WTC11 (cell line): ENCODE results near the gene PMAIP1. TPM values are rescaled to one million over a fixed set of nuclear protein-coding genes. Genes with fewer than 3 reads are reported as not detected.

Source experiments
- GABPB1 ChIP-seq: sonication (generic); formaldehyde crosslinking; IDR thresholded peaks from 2 replicates; pipeline ENCODE4 v1.8.1; 2023; ENCODE audit warnings: mild to moderate bottlenecking, missing genetic modification reagents
- JAZF1 ChIP-seq: fragments of 250-450 bp; sonication (Bioruptor Pico); IDR thresholded peaks from 2 replicates; pipeline ENCODE4 v1.9.0; 2021; ENCODE audit warnings: moderate library complexity, mild to moderate bottlenecking, inconsistent platforms
- KAT7 ChIP-seq: sonication (generic); formaldehyde crosslinking; IDR thresholded peaks from 2 replicates; pipeline ENCODE4 v1.8.1; 2023; ENCODE audit warnings: missing genetic modification reagents, mild to moderate bottlenecking, borderline replicate concordance
- MXD4 ChIP-seq: fragments of 250-450 bp; sonication (Bioruptor Pico); IDR thresholded peaks from 2 replicates; pipeline ENCODE4 v1.8.0; 2021; ENCODE audit warnings: mild to moderate bottlenecking, moderate library complexity, borderline replicate concordance
- NFE2L1 ChIP-seq: sonication (generic); formaldehyde crosslinking; IDR thresholded peaks from 2 replicates; pipeline ENCODE4 v1.8.1; 2023; ENCODE audit warnings: missing genetic modification reagents
- NFYB ChIP-seq: sonication (generic); formaldehyde crosslinking; conservative IDR thresholded peaks from 2 replicates; pipeline ENCODE4 v1.8.0; 2022; ENCODE audit warnings: low read depth, missing genetic modification reagents
- NR2C2 ChIP-seq: sonication (generic); formaldehyde crosslinking; IDR thresholded peaks from 2 replicates; pipeline ENCODE4 v1.8.0; 2022; ENCODE audit warnings: mild to moderate bottlenecking, missing genetic modification reagents
- ZNF138 ChIP-seq: sonication (generic); formaldehyde crosslinking; conservative IDR thresholded peaks from 2 replicates; pipeline ENCODE4 v1.8.1; 2022; ENCODE audit warnings: mild to moderate bottlenecking, moderate library complexity, missing genetic modification reagents
- ZNF219 ChIP-seq: sonication (generic); formaldehyde crosslinking; IDR thresholded peaks from 2 replicates; pipeline ENCODE4 v1.8.0; 2023; ENCODE audit warnings: missing genetic modification reagents, mild to moderate bottlenecking, borderline replicate concordance
- ZNF263 ChIP-seq: sonication (generic); formaldehyde crosslinking; IDR thresholded peaks from 2 replicates; pipeline ENCODE4 v1.8.1; 2022; ENCODE audit warnings: low read depth, mild to moderate bottlenecking, moderate library complexity, missing genetic modification reagents
- ZNF423 ChIP-seq: fragments of 250-450 bp; sonication (Bioruptor Pico); IDR thresholded peaks from 2 replicates; pipeline ENCODE4 v2.1.2; 2022; ENCODE audit warnings: mild to moderate bottlenecking, moderate library complexity
- ZNF671 ChIP-seq: fragments of 250-450 bp; sonication (Bioruptor Pico); IDR thresholded peaks from 2 replicates; pipeline ENCODE4 v1.8.0; 2021; ENCODE audit warnings: mild to moderate bottlenecking
- total RNA-seq: library from RNA; stranded (reverse); gene quantifications from 3 replicates; pipeline ENCODE4 v1.2.3, GENCODE V29; 2021
- TF ChIP-seq, protein P1 (sequence below): sonication (generic); formaldehyde crosslinking; IDR thresholded peaks from 2 replicates; pipeline ENCODE4 v1.8.1; 2023; ENCODE audit warnings: mild to moderate bottlenecking, missing genetic modification reagents
- TF ChIP-seq, protein P2 (sequence below): sonication (generic); formaldehyde crosslinking; IDR thresholded peaks from 2 replicates; pipeline ENCODE4 v1.8.1; 2023; ENCODE audit warnings: mild to moderate bottlenecking, missing genetic modification reagents, moderate library complexity
- TF ChIP-seq, protein P3 (sequence below): fragments of 250-450 bp; sonication (Bioruptor Pico); IDR thresholded peaks from 2 replicates; pipeline ENCODE4 v1.9.0; 2021; ENCODE audit warnings: mild to moderate bottlenecking
- TF ChIP-seq, protein P4 (sequence below): sonication (generic); formaldehyde crosslinking; IDR thresholded peaks from 2 replicates; pipeline ENCODE4 v1.8.1; 2023; ENCODE audit warnings: mild to moderate bottlenecking, missing genetic modification reagents, moderate library complexity
- TF ChIP-seq, protein P5 (sequence below): fragments of 250-450 bp; sonication (Bioruptor Pico); IDR thresholded peaks from 2 replicates; pipeline ENCODE4 v1.9.0; 2021; ENCODE audit warnings: mild to moderate bottlenecking, borderline replicate concordance
- TF ChIP-seq, protein P6 (sequence below): sonication (generic); formaldehyde crosslinking; IDR thresholded peaks from 2 replicates; pipeline ENCODE4 v1.8.1; 2023; ENCODE audit warnings: mild to moderate bottlenecking, missing genetic modification reagents, borderline replicate concordance
- TF ChIP-seq, protein P7 (sequence below): sonication (generic); formaldehyde crosslinking; IDR thresholded peaks from 2 replicates; pipeline ENCODE4 v1.8.1; 2023; ENCODE audit warnings: mild to moderate bottlenecking, missing genetic modification reagents

PMAIP1 gene
- total RNA-seq, 1 experiment from 2014 or later: 152 TPM

DNA sequence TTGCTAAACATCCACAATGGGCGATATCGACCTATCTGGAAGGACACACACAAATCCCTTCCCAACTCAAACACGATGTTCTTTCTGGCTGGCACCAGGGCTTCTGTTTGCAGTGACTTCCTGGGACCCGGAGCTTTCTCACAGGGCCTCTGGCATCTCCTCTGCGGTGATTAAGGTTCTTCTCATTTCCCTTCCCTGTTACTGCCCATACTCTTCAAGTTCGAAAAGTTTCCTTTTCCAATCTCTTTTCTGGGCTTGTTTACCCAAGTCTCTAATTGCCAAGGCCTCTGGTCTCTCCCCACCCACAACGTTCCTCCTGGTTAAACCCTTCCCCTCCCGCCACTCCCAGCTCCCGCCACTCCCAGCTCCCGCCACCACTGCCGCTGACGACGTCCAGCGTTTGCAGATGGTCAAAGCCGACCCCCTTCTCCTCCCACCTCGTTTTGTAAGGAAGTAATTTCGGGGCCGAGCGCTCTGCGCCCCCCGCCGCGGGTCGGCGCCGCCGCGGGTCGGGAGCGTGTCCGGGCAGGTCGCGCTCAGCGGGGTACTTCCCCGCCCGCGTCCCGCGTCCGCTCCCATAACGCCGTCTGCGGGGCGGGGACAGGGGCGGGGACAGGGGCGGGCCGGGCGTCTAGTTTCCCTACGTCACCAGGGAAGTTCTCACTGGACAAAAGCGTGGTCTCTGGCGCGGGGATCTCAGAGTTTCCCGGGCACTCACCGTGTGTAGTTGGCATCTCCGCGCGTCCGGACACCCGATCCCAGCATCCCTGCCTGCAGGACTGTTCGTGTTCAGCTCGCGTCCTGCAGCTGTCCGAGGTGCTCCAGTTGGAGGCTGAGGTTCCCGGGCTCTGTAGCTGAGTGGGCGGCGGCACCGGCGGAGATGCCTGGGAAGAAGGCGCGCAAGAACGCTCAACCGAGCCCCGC lies at the start of gene PMAIP1 (continued):
- TF ChIP-seq NFE2L1 (CRISPR knock-in tag): no peak; the same call in 1 of the 2 replicates
- peak; percentile 58; the same call in 1 of the 2 replicates for TF ChIP-seq KAT7 (CRISPR knock-in tag)
- TF ChIP-seq NR2C2: no peak
- TF ChIP-seq JAZF1: no peak
- no peak for TF ChIP-seq ZNF263 (CRISPR knock-in tag)
- TF ChIP-seq, protein P1, sequence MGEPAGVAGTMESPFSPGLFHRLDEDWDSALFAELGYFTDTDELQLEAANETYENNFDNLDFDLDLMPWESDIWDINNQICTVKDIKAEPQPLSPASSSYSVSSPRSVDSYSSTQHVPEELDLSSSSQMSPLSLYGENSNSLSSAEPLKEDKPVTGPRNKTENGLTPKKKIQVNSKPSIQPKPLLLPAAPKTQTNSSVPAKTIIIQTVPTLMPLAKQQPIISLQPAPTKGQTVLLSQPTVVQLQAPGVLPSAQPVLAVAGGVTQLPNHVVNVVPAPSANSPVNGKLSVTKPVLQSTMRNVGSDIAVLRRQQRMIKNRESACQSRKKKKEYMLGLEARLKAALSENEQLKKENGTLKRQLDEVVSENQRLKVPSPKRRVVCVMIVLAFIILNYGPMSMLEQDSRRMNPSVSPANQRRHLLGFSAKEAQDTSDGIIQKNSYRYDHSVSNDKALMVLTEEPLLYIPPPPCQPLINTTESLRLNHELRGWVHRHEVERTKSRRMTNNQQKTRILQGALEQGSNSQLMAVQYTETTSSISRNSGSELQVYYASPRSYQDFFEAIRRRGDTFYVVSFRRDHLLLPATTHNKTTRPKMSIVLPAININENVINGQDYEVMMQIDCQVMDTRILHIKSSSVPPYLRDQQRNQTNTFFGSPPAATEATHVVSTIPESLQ (CRISPR knock-in tag): no peak
- TF ChIP-seq ZNF138 (CRISPR knock-in tag): peak; percentile 16; the same call in 1 of the 2 replicates
- TF ChIP-seq ZNF219 (CRISPR knock-in tag): 0 out of 2 replicates have a peak, but pooled peaks have one; percentile 19
- no peak for TF ChIP-seq GABPB1
- TF ChIP-seq, protein P2, sequence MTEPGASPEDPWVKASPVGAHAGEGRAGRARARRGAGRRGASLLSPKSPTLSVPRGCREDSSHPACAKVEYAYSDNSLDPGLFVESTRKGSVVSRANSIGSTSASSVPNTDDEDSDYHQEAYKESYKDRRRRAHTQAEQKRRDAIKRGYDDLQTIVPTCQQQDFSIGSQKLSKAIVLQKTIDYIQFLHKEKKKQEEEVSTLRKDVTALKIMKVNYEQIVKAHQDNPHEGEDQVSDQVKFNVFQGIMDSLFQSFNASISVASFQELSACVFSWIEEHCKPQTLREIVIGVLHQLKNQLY (CRISPR knock-in tag): peak; percentile 92
- TF ChIP-seq MXD4 (CRISPR knock-in tag): no peak
- 0 out of 2 replicates have a peak, but pooled peaks have one; percentile 40 for TF ChIP-seq ZNF423 (CRISPR knock-in tag)
- TF ChIP-seq, protein P3, sequence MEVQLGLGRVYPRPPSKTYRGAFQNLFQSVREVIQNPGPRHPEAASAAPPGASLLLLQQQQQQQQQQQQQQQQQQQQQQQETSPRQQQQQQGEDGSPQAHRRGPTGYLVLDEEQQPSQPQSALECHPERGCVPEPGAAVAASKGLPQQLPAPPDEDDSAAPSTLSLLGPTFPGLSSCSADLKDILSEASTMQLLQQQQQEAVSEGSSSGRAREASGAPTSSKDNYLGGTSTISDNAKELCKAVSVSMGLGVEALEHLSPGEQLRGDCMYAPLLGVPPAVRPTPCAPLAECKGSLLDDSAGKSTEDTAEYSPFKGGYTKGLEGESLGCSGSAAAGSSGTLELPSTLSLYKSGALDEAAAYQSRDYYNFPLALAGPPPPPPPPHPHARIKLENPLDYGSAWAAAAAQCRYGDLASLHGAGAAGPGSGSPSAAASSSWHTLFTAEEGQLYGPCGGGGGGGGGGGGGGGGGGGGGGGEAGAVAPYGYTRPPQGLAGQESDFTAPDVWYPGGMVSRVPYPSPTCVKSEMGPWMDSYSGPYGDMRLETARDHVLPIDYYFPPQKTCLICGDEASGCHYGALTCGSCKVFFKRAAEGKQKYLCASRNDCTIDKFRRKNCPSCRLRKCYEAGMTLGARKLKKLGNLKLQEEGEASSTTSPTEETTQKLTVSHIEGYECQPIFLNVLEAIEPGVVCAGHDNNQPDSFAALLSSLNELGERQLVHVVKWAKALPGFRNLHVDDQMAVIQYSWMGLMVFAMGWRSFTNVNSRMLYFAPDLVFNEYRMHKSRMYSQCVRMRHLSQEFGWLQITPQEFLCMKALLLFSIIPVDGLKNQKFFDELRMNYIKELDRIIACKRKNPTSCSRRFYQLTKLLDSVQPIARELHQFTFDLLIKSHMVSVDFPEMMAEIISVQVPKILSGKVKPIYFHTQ (CRISPR knock-in tag): no peak
- TF ChIP-seq, protein P4, sequence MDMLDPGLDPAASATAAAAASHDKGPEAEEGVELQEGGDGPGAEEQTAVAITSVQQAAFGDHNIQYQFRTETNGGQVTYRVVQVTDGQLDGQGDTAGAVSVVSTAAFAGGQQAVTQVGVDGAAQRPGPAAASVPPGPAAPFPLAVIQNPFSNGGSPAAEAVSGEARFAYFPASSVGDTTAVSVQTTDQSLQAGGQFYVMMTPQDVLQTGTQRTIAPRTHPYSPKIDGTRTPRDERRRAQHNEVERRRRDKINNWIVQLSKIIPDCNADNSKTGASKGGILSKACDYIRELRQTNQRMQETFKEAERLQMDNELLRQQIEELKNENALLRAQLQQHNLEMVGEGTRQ (CRISPR knock-in tag): peak; percentile 50; the same call in 1 of the 2 replicates
- TF ChIP-seq, protein P5, sequence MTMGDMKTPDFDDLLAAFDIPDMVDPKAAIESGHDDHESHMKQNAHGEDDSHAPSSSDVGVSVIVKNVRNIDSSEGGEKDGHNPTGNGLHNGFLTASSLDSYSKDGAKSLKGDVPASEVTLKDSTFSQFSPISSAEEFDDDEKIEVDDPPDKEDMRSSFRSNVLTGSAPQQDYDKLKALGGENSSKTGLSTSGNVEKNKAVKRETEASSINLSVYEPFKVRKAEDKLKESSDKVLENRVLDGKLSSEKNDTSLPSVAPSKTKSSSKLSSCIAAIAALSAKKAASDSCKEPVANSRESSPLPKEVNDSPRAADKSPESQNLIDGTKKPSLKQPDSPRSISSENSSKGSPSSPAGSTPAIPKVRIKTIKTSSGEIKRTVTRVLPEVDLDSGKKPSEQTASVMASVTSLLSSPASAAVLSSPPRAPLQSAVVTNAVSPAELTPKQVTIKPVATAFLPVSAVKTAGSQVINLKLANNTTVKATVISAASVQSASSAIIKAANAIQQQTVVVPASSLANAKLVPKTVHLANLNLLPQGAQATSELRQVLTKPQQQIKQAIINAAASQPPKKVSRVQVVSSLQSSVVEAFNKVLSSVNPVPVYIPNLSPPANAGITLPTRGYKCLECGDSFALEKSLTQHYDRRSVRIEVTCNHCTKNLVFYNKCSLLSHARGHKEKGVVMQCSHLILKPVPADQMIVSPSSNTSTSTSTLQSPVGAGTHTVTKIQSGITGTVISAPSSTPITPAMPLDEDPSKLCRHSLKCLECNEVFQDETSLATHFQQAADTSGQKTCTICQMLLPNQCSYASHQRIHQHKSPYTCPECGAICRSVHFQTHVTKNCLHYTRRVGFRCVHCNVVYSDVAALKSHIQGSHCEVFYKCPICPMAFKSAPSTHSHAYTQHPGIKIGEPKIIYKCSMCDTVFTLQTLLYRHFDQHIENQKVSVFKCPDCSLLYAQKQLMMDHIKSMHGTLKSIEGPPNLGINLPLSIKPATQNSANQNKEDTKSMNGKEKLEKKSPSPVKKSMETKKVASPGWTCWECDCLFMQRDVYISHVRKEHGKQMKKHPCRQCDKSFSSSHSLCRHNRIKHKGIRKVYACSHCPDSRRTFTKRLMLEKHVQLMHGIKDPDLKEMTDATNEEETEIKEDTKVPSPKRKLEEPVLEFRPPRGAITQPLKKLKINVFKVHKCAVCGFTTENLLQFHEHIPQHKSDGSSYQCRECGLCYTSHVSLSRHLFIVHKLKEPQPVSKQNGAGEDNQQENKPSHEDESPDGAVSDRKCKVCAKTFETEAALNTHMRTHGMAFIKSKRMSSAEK (CRISPR knock-in tag): no peak
- TF ChIP-seq ZNF671: peak; percentile 43; the same call in 1 of the 2 replicates
- TF ChIP-seq, protein P6, sequence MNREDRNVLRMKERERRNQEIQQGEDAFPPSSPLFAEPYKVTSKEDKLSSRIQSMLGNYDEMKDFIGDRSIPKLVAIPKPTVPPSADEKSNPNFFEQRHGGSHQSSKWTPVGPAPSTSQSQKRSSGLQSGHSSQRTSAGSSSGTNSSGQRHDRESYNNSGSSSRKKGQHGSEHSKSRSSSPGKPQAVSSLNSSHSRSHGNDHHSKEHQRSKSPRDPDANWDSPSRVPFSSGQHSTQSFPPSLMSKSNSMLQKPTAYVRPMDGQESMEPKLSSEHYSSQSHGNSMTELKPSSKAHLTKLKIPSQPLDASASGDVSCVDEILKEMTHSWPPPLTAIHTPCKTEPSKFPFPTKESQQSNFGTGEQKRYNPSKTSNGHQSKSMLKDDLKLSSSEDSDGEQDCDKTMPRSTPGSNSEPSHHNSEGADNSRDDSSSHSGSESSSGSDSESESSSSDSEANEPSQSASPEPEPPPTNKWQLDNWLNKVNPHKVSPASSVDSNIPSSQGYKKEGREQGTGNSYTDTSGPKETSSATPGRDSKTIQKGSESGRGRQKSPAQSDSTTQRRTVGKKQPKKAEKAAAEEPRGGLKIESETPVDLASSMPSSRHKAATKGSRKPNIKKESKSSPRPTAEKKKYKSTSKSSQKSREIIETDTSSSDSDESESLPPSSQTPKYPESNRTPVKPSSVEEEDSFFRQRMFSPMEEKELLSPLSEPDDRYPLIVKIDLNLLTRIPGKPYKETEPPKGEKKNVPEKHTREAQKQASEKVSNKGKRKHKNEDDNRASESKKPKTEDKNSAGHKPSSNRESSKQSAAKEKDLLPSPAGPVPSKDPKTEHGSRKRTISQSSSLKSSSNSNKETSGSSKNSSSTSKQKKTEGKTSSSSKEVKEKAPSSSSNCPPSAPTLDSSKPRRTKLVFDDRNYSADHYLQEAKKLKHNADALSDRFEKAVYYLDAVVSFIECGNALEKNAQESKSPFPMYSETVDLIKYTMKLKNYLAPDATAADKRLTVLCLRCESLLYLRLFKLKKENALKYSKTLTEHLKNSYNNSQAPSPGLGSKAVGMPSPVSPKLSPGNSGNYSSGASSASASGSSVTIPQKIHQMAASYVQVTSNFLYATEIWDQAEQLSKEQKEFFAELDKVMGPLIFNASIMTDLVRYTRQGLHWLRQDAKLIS: 0 out of 2 replicates have a peak, but pooled peaks have one; percentile 21
- TF ChIP-seq, protein P7, sequence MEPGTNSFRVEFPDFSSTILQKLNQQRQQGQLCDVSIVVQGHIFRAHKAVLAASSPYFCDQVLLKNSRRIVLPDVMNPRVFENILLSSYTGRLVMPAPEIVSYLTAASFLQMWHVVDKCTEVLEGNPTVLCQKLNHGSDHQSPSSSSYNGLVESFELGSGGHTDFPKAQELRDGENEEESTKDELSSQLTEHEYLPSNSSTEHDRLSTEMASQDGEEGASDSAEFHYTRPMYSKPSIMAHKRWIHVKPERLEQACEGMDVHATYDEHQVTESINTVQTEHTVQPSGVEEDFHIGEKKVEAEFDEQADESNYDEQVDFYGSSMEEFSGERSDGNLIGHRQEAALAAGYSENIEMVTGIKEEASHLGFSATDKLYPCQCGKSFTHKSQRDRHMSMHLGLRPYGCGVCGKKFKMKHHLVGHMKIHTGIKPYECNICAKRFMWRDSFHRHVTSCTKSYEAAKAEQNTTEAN (CRISPR knock-in tag): 0 out of 2 replicates have a peak, but pooled peaks have one; percentile 41
- no peak for TF ChIP-seq NFYB (CRISPR knock-in tag)
